HEK293T (cell line): ENCODE data around the gene RPS6KA1.

Experiments used
- CTCF ChIA-PET: fragments of 350-600 bp; formaldehyde crosslinking; extraction: SDS; loops from one replicate; lab custom pipeline; 2021; ENCODE audit warnings: antibody characterized with exemption, inconsistent platforms; lab: Yijun Ruan, JAX
- POLR2A ChIA-PET: fragments of 350-600 bp; formaldehyde crosslinking; extraction: SDS; loops from one replicate; lab custom pipeline; 2020; ENCODE audit warnings: antibody characterized with exemption, inconsistent platforms; lab: Yijun Ruan, JAX
- DNase-seq: peaks from one replicate; pipeline ENCODE4 v3.0.0; 2012; ENCODE audit warnings: mixed read lengths; ENCODE audit errors: extremely low spot score
- ARNT ChIP-seq: fragments of 450-650 bp; IDR thresholded peaks from 2 replicates; pipeline ENCODE4 v1.6.1; 2017; ENCODE audit warnings: mild to moderate bottlenecking
- BHLHE40 ChIP-seq: fragments of 450-650 bp; IDR thresholded peaks from 2 replicates; pipeline ENCODE4 v1.6.1; 2016; ENCODE audit warnings: mild to moderate bottlenecking, moderate library complexity, borderline replicate concordance
- CTBP1 ChIP-seq: fragments of 450-650 bp; IDR thresholded peaks from 2 replicates; pipeline ENCODE4 v1.6.1; 2016; ENCODE audit warnings: borderline replicate concordance
- ELF4 ChIP-seq: fragments of 450-650 bp; IDR thresholded peaks from 2 replicates; pipeline ENCODE4 v1.6.1; 2017; ENCODE audit warnings: antibody characterized with exemption
- FOXA1 ChIP-seq: fragments of 450-650 bp; IDR thresholded peaks from 2 replicates; pipeline ENCODE4 v1.6.1; 2016; ENCODE audit warnings: mild to moderate bottlenecking
- FOXM1 ChIP-seq: fragments of 450-650 bp; IDR thresholded peaks from 2 replicates; pipeline ENCODE4 v1.6.1; 2017; ENCODE audit warnings: mild to moderate bottlenecking, borderline replicate concordance
- HDGF ChIP-seq: fragments of 450-650 bp; IDR thresholded peaks from 2 replicates; pipeline ENCODE4 v1.6.1; 2017; ENCODE audit warnings: antibody characterized with exemption, borderline replicate concordance
- LEF1 ChIP-seq: fragments of 450-650 bp; IDR thresholded peaks from 2 replicates; pipeline ENCODE4 v1.6.1; 2017; ENCODE audit warnings: mild to moderate bottlenecking, borderline replicate concordance
- SP1 ChIP-seq: fragments of 450-650 bp; IDR thresholded peaks from 2 replicates; pipeline ENCODE4 v1.6.1; 2017
- SUZ12 ChIP-seq: fragments of 450-650 bp; IDR thresholded peaks from 2 replicates; pipeline ENCODE4 v1.6.1; 2016; ENCODE audit warnings: mild to moderate bottlenecking
- TARDBP ChIP-seq: fragments of 450-650 bp; IDR thresholded peaks from 2 replicates; pipeline ENCODE4 v1.6.1; 2016
- ZNF384 ChIP-seq: fragments of 450-650 bp; IDR thresholded peaks from 2 replicates; pipeline ENCODE4 v1.6.1; 2016
- TF ChIP-seq, protein P1 (sequence below): fragments of 450-650 bp; IDR thresholded peaks from 2 replicates; pipeline ENCODE4 v1.6.1; 2016

RPS6KA1 gene

DNA sequence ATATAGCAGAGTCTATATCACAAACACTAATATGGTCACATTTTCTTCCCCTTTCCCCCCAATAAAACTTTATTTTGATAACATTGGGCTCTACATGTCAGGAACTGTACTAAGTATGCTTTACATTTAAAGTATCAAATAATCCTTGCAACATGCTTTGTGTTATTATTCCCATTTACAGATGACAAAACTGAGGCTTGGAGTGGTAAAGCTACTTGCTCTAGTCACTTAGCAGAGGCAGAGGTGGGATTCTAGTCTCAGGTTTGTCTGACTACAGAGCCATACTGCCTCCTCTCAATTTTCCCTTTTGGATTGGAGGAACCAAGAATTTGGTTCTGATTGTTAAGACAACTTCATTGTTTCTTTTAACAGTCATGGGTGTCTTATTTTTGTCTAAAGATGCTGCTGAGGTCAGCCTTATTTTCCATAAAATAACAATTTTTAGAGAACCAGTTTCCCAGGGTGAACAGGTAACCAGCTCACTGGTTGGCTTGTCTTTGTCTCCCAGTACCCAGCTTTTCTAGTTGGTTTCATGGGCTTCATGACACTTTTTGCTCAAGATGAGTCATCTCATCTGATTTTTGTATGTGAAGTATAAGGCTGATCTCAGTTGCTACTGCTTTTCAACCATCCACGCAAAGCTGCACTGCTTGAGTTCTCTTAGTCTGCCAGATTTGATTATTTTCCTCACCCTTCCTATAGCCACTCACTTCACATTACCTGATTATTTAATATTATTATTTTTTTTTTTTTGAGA lies 85.3 kb downstream of the RPS6KA1 start:
- POLR2A ChIA-PET = interaction anchor here (0.6 to 1.4 kb wide), 4 partner anchors 11 to 174 kb away, joined by 3 to 6 read pairs (median 3); no protein-coding TSS in a partner anchor

DNA sequence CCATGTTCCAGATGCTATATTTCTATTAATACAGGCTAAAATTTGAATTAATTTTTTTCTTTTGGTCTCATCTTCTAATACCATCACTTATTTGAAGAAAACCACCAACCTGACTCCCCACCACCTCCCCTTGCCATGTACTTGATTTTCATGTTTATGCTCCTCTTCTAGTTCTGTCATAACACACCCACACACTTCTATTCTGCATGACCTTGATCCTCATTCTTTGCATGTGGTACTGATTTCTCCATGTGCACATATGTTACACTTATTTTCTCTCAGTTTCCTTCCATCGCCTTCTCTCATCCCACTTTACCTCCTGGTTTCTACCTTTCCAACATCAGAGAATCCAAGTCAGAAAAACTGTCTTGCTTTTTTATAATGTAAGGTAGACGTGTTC lies 87.3 kb downstream of the RPS6KA1 start:
- DNase-seq = no peak
- CTCF ChIA-PET = interaction anchor here (0.9 kb wide), 1 partner anchor 172 kb away, joined by 4 read pairs; no protein-coding TSS in a partner anchor
- POLR2A ChIA-PET = interaction anchor here (0.9 to 1.2 kb wide), 2 partner anchors 76 to 80 kb away, joined by 3 to 4 read pairs; no protein-coding TSS in a partner anchor
- no peak for TF ChIP-seq FOXA1
- no peak for TF ChIP-seq CTBP1
- TF ChIP-seq ELF4 = no peak
- no peak for TF ChIP-seq BHLHE40
- TF ChIP-seq SP1 = no peak
- TF ChIP-seq TARDBP = no peak
- TF ChIP-seq, protein P1, sequence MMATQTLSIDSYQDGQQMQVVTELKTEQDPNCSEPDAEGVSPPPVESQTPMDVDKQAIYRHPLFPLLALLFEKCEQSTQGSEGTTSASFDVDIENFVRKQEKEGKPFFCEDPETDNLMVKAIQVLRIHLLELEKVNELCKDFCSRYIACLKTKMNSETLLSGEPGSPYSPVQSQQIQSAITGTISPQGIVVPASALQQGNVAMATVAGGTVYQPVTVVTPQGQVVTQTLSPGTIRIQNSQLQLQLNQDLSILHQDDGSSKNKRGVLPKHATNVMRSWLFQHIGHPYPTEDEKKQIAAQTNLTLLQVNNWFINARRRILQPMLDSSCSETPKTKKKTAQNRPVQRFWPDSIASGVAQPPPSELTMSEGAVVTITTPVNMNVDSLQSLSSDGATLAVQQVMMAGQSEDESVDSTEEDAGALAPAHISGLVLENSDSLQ = no peak
- no peak for TF ChIP-seq HDGF
- no peak for TF ChIP-seq ARNT
- no peak for TF ChIP-seq SUZ12
- no peak for TF ChIP-seq FOXM1
- no peak for TF ChIP-seq ZNF384

More for the DNA sequence above, 85.3 kb downstream of the RPS6KA1 start:
- TF ChIP-seq ZNF384 (no peak), FOXA1 (no peak), TARDBP (no peak), ELF4 (no peak), LEF1 (no peak), BHLHE40 (no peak), CTBP1 (no peak), HDGF (no peak)
- TF ChIP-seq, protein P1 = no peak
- no peak for DNase-seq
- CTCF ChIA-PET = interaction anchor here (1.1 kb wide), 1 partner anchor 63 kb away, joined by 3 read pairs; no protein-coding TSS in a partner anchor

DNA sequence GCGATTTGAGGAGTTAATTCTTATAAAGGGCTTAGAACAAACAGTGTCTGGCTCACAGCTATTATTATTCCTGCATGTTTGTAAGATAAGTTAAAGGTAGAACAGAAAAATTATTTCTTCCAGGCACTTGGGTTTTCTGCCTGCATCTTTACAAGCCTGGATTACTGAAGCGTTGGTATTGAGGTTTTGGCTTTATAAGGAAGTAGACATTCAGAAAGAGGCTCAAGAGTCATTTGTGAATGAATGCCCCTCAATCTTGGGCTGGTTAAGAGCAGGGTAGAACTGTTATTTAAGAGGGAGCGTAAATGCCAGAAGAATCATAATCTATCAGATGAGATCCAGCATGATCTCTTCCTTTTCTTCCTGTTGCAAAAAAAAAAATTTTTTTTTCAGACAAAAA lies 89.0 kb downstream of the RPS6KA1 start:
- DNase-seq = no peak
- POLR2A ChIA-PET = no interaction called here
- CTCF ChIA-PET = no interaction called here
- TF ChIP-seq LEF1 = no peak
